Erythroblast (primary cell): ENCODE data around the gene POU2F2.

Experiments used
- GATA1 ChIP-seq: IDR thresholded peaks from 2 replicates; pipeline ENCODE4 v1.6.1; 2011; ENCODE audit warnings: low read depth, mild to moderate bottlenecking, control low read depth, low read length, moderate library complexity
- POLR2A ChIP-seq: IDR thresholded peaks from 2 replicates; pipeline ENCODE4 v1.6.1; 2011; ENCODE audit warnings: mild to moderate bottlenecking, low read length

- TF ChIP-seq POLR2A (no peak), GATA1 (no peak)
These were observed 78.0 kb downstream of the POU2F2 start for GRCh38 chr19:42054205-42054604.
